HepG2 (cell line): ENCODE data around the gene FAM81B. TPM values are rescaled to one million over a fixed set of nuclear protein-coding genes. Genes with fewer than 3 reads are reported as not detected.

Experiments used
- FIP1L1 ChIP-seq: fragments of 200-400 bp; formaldehyde crosslinking; IDR thresholded peaks from 2 replicates; pipeline ENCODE4 v1.6.1; 2018; ENCODE audit warnings: low read depth, mild to moderate bottlenecking, low read length, moderate library complexity, borderline replicate concordance; ENCODE audit not compliant: insufficient read depth
- RELA ChIP-seq: sonication (generic); formaldehyde crosslinking; IDR thresholded peaks from 2 replicates; pipeline ENCODE4 v1.4.0; 2020; ENCODE audit warnings: missing genetic modification reagents
- RXRA ChIP-seq: sonication (generic); formaldehyde crosslinking; IDR thresholded peaks from 2 replicates; pipeline ENCODE4 v1.5.1; 2020; ENCODE audit warnings: missing genetic modification reagents
- TBX2 ChIP-seq: sonication (generic); formaldehyde crosslinking; IDR thresholded peaks from 2 replicates; pipeline ENCODE4 v1.5.0; 2020; ENCODE audit warnings: missing genetic modification reagents, mild to moderate bottlenecking, borderline replicate concordance
- TBX3 ChIP-seq: fragments of 450-650 bp; IDR thresholded peaks from 2 replicates; pipeline ENCODE4 v1.6.1; 2017; ENCODE audit warnings: antibody characterized with exemption, mild to moderate bottlenecking, inconsistent platforms, borderline replicate concordance
- THRA ChIP-seq: sonication (generic); formaldehyde crosslinking; IDR thresholded peaks from 2 replicates; pipeline ENCODE4 v1.4.0; 2020; ENCODE audit warnings: missing genetic modification reagents, borderline replicate concordance
- ZNF556 ChIP-seq: sonication (generic); formaldehyde crosslinking; IDR thresholded peaks from 2 replicates; pipeline ENCODE4 v1.4.0; 2020; ENCODE audit warnings: mild to moderate bottlenecking, missing genetic modification reagents, borderline replicate concordance
- ZNF790 ChIP-seq: sonication (generic); formaldehyde crosslinking; IDR thresholded peaks from 2 replicates; pipeline ENCODE4 v1.8.0; 2022; ENCODE audit warnings: missing genetic modification reagents, mild to moderate bottlenecking, borderline replicate concordance
- polyA plus RNA-seq, 8 experiments: library from polyadenylated mRNA; depleted of rRNA in 3 of 8; stranded (reverse) in 7 of 8; unstranded in 1 of 8; fragments of >200 nt; fragmentation: Illumina TruSeq in 4 of 8; extraction: Trizol in 4 of 8; gene quantifications; 2 replicates each; pipeline versions ENCODE4 v1.2.1 to v1.2.3, GENCODE V29; 2011 to 2016; ENCODE audit warnings: low read depth in 4 of 8, missing spikeins in 1 of 8, mixed read lengths in 1 of 8; ENCODE audit not compliant: insufficient read depth in 1 of 8
- total RNA-seq, 5 experiments: library from RNA; depleted of rRNA; stranded (reverse); fragments of >200 nt; fragmentation: Illumina TruSeq; extraction: Trizol; gene quantifications; 2 replicates each; pipeline ENCODE4 v1.2.3, GENCODE V29; 2016; ENCODE audit warnings: low read depth in 1 of 5
- TF ChIP-seq, protein P1 (sequence below): IDR thresholded peaks from 2 replicates; pipeline ENCODE4 v1.6.1; 2016; ENCODE audit warnings: low read depth, missing genetic modification reagents, missing compliant biosample characterization

The FAM81B gene
- total and polyA plus RNA-seq, 2 of the 13 experiments (the other 11 are each of a cell fraction or from before 2014, with no cell fraction given), result not detected

DNA sequence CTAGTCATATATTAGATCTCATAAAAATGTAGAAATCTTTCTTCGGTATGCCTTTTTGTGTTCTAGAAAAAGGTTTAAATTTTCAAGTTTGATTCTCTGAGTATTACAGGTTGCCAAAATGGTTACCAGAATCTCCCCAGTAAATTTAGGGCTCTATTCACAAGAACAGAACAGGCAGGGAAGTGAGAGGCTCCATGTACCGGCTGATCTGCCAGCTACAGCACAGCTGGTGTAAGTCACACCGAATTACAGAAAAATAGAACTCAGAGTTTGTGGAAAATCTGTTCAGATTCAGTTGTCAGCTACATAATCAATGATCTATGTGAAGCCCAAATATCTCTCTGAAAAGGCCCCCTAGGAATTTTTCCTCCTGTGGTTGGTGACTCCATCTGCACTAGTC, 10.5 kb downstream of the FAM81B start (continued):
- TF ChIP-seq THRA (CRISPR knock-in tag) (no peak), ZNF556 (CRISPR knock-in tag) (no peak), TBX3 (no peak), ZNF790 (CRISPR knock-in tag) (no peak), FIP1L1 (no peak), RXRA (CRISPR knock-in tag) (no peak), TBX2 (CRISPR knock-in tag) (no peak), RELA (CRISPR knock-in tag) (no peak)
- TF ChIP-seq, protein P1, sequence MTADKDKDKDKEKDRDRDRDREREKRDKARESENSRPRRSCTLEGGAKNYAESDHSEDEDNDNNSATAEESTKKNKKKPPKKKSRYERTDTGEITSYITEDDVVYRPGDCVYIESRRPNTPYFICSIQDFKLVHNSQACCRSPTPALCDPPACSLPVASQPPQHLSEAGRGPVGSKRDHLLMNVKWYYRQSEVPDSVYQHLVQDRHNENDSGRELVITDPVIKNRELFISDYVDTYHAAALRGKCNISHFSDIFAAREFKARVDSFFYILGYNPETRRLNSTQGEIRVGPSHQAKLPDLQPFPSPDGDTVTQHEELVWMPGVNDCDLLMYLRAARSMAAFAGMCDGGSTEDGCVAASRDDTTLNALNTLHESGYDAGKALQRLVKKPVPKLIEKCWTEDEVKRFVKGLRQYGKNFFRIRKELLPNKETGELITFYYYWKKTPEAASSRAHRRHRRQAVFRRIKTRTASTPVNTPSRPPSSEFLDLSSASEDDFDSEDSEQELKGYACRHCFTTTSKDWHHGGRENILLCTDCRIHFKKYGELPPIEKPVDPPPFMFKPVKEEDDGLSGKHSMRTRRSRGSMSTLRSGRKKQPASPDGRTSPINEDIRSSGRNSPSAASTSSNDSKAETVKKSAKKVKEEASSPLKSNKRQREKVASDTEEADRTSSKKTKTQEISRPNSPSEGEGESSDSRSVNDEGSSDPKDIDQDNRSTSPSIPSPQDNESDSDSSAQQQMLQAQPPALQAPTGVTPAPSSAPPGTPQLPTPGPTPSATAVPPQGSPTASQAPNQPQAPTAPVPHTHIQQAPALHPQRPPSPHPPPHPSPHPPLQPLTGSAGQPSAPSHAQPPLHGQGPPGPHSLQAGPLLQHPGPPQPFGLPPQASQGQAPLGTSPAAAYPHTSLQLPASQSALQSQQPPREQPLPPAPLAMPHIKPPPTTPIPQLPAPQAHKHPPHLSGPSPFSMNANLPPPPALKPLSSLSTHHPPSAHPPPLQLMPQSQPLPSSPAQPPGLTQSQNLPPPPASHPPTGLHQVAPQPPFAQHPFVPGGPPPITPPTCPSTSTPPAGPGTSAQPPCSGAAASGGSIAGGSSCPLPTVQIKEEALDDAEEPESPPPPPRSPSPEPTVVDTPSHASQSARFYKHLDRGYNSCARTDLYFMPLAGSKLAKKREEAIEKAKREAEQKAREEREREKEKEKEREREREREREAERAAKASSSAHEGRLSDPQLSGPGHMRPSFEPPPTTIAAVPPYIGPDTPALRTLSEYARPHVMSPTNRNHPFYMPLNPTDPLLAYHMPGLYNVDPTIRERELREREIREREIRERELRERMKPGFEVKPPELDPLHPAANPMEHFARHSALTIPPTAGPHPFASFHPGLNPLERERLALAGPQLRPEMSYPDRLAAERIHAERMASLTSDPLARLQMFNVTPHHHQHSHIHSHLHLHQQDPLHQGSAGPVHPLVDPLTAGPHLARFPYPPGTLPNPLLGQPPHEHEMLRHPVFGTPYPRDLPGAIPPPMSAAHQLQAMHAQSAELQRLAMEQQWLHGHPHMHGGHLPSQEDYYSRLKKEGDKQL (CRISPR knock-in tag), result no peak
